Tibial nerve (tissue), 3 donors: ENCODE measurements around the gene KLHL24.

Experiments
- CTCF ChIP-seq, 5 experiments: fragments of 200-600 bp in 3 of 5; fragments of 450-650 bp in 2 of 5; sonication (generic) in 3 of 5; IDR thresholded peaks; one replicate each; pipeline ENCODE4 v1.5.1; 2016 to 2019; ENCODE audit warnings: antibody characterized with exemption in 5 of 5, mild to moderate bottlenecking in 3 of 5, moderate library complexity in 2 of 5
- POLR2A ChIP-seq, 2 donors: fragments of 450-650 bp; IDR thresholded peaks; one replicate each; pipeline ENCODE4 v1.6.1; 2017; ENCODE audit warnings: antibody characterized with exemption in 2 of 2, mild to moderate bottlenecking in 2 of 2, moderate library complexity in 2 of 2

GRCh38 chr3:183626877-183627594 lies 8.4 kb upstream of the KLHL24 start:
- no peak for TF ChIP-seq CTCF (IDR thresholded peaks at IDR 0.05)
- no peak for TF ChIP-seq POLR2A (IDR thresholded peaks at IDR 0.05)
